ENCODE measurements around the gene ADGRF4.

Gene ADGRF4

GRCh38 chr6:47698342-47698787 is at the start of gene ADGRF4:
TSS of gene ADGRF4 (plus strand) at chr6:47698580. CDS start at chr6:47707246, 8,666 bp downstream.
- DNase-seq, result no peak

- DNase-seq, result no peak
These were observed 47.6 kb upstream of the ADGRF4 start for GRCh38 chr6:47650553-47651432.

- DNase-seq, result no peak
These were observed 46.9 kb upstream of the ADGRF4 start for GRCh38 chr6:47651505-47651944.

GRCh38 chr6:47653706-47654105 is 44.7 kb upstream of the ADGRF4 start:
- no peak for DNase-seq

- DNase-seq, result no peak
These were observed 44.1 kb upstream of the ADGRF4 start for GRCh38 chr6:47654255-47654654.

GRCh38 chr6:47655719-47656595 is 42.4 kb upstream of the ADGRF4 start:
- DNase-seq, result no peak

- DNase-seq, result no peak
These were observed 36.4 kb upstream of the ADGRF4 start for GRCh38 chr6:47661960-47662359.

GRCh38 chr6:47663462-47664216 is 34.7 kb upstream of the ADGRF4 start:
- no peak for DNase-seq

GRCh38 chr6:47665112-47665511 is 33.3 kb upstream of the ADGRF4 start:
- DNase-seq, result no peak

- DNase-seq, result peak; percentile 67
These were observed 28.5 kb upstream of the ADGRF4 start for GRCh38 chr6:47669684-47670513.

- peak; percentile 9 for DNase-seq
These were observed 27.5 kb upstream of the ADGRF4 start for GRCh38 chr6:47670851-47671250.

GRCh38 chr6:47671777-47672176 is 26.6 kb upstream of the ADGRF4 start:
- no peak for DNase-seq

GRCh38 chr6:47672816-47673215 is 25.6 kb upstream of the ADGRF4 start:
- no peak for DNase-seq

GRCh38 chr6:47674673-47675072 is 23.7 kb upstream of the ADGRF4 start:
- DNase-seq, result no peak

- no peak for DNase-seq
These were observed 20.8 kb upstream of the ADGRF4 start for GRCh38 chr6:47677381-47678100.

GRCh38 chr6:47678739-47679138 is 19.6 kb upstream of the ADGRF4 start:
- DNase-seq, result no peak

GRCh38 chr6:47679322-47679906 is 19.0 kb upstream of the ADGRF4 start:
- no peak for DNase-seq

- DNase-seq, result no peak
These were observed 18.3 kb upstream of the ADGRF4 start for GRCh38 chr6:47680051-47680450.

- no peak for DNase-seq
These were observed 17.7 kb upstream of the ADGRF4 start for GRCh38 chr6:47680724-47681123.

GRCh38 chr6:47681201-47681990 is 17.0 kb upstream of the ADGRF4 start:
- no peak for DNase-seq
